Measurements from ENCODE around the gene NEDD9. TPM values are rescaled to one million over a fixed set of nuclear protein-coding genes. Genes with fewer than 3 reads are reported as not detected.

NEDD9 gene
- total RNA-seq, 1 donor from 2014 or later = 107 TPM

- no peak for DNase-seq (ENCODE audit: low spot score)
These were observed 50.9 kb downstream of the NEDD9 start for GRCh38 chr6:11181478-11182136.

- DNase-seq (ENCODE audit: low spot score) = no peak
These were observed 52.9 kb downstream of the NEDD9 start for GRCh38 chr6:11179419-11180202.

- DNase-seq (ENCODE audit: low spot score) = no peak
These were observed 53.4 kb downstream of the NEDD9 start for GRCh38 chr6:11179088-11179418.

- DNase-seq (ENCODE audit: low spot score) = no peak
These were observed 55.2 kb downstream of the NEDD9 start for GRCh38 chr6:11177271-11177670.

GRCh38 chr6:11174242-11174611, 58.2 kb downstream of the NEDD9 start:
- no peak for DNase-seq (ENCODE audit: low spot score)

GRCh38 chr6:11172501-11173327, 59.8 kb downstream of the NEDD9 start:
- no peak for DNase-seq (ENCODE audit: low spot score)

- no peak for DNase-seq (ENCODE audit: low spot score)
These were observed 60.5 kb downstream of the NEDD9 start for GRCh38 chr6:11171952-11172351.

- no peak for DNase-seq (ENCODE audit: low spot score)
These were observed 64.3 kb downstream of the NEDD9 start for GRCh38 chr6:11168091-11168635.

GRCh38 chr6:11166948-11167347, 65.5 kb downstream of the NEDD9 start:
- DNase-seq (ENCODE audit: low spot score) = no peak

- no peak for DNase-seq (ENCODE audit: low spot score)
These were observed 67.5 kb downstream of the NEDD9 start for GRCh38 chr6:11164717-11165646.

- DNase-seq (ENCODE audit: low spot score) = no peak
These were observed 68.5 kb downstream of the NEDD9 start for GRCh38 chr6:11163932-11164331.

- DNase-seq (ENCODE audit: low spot score) = no peak
These were observed 70.2 kb downstream of the NEDD9 start for GRCh38 chr6:11162262-11162661.

- DNase-seq (ENCODE audit: low spot score) = no peak
These were observed 71.2 kb downstream of the NEDD9 start for GRCh38 chr6:11161031-11161956.

- no peak for DNase-seq (ENCODE audit: low spot score)
These were observed 72.3 kb downstream of the NEDD9 start for GRCh38 chr6:11160199-11160598.

GRCh38 chr6:11155589-11155988, 76.9 kb downstream of the NEDD9 start:
- no peak for DNase-seq (ENCODE audit: low spot score)

GRCh38 chr6:11153447-11153846, 79.0 kb downstream of the NEDD9 start:
- no peak for DNase-seq (ENCODE audit: low spot score)

GRCh38 chr6:11152581-11152980, 79.9 kb downstream of the NEDD9 start:
- DNase-seq (ENCODE audit: low spot score) = no peak

- no peak for DNase-seq (ENCODE audit: low spot score)
These were observed 81.0 kb downstream of the NEDD9 start for GRCh38 chr6:11151488-11151887.

- DNase-seq (ENCODE audit: low spot score) = no peak
These were observed 82.9 kb downstream of the NEDD9 start for GRCh38 chr6:11149551-11149950.
